ENCODE results near the gene IFNG. TPM values are rescaled to one million over a fixed set of nuclear protein-coding genes. Genes with fewer than 3 reads are reported as not detected.

The IFNG gene
- total and polyA plus RNA-seq, 9 of the 15 experiments (the other 6 are each of a cell fraction or from before 2014, with no cell fraction given): 0.38 TPM; not detected in 8

DNA sequence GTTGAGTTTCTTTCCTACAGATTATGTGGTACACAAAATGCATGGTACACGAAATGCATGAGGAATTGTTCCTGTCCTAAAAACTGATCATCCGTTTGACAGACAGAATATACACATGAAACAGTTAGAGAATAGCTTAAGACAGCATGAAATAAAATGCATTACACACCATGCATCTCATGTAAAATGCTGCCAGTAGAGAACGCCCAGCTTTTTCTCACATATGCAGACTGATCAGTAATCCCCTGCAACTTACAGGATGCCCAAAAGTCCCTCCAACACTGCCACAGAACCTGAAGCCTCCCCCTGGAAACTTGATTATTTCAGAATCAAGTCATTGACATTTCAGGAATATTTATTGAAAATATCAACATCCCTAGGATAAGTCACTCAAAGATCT lies 24.0 kb downstream of the IFNG start:
- no peaks in the 10 kb centered on the region for H3K9me1 ChIP-seq (ENCODE audit: control insufficient read depth, insufficient read depth, low read length)
- H3K9ac ChIP-seq (ENCODE audit: insufficient read depth in 1 of 2, low read depth in 2 of 2, low read length in 2 of 2): no peak overlapping the region
- TF ChIP-seq HNRNPUL1 (IDR thresholded peaks at IDR 0.05; ENCODE audit: low read length): no peak
- intact Hi-C loops (cut with micrococcal nuclease): no loop called here
- no peak overlapping the region for H3K4me2 ChIP-seq (ENCODE audit: insufficient read depth, low read length)
- no TSS peak for BruUV-seq (replicated peaks)
- in situ Hi-C loops (cut with MboI): no loop called here
- WGBS (ENCODE audit: insufficient coverage, low coverage, missing lambda C conversion rate): 0% methylated on average over 3 of the region's 3 CpGs
- H4K20me1 ChIP-seq (replicated peaks; ENCODE audit: control insufficient read depth, insufficient read depth, low read length): no peaks in the 10 kb centered on the region
- no peaks in the 10 kb centered on the region for H3K79me2 ChIP-seq (ENCODE audit: control insufficient read depth, insufficient read depth, low read length)
- H3K4me3 ChIP-seq: no peak overlapping the region
- H3K27me3 ChIP-seq (ENCODE audit: control insufficient read depth in 2 of 2, insufficient read depth in 2 of 2, low read length in 2 of 2): no peaks in the 10 kb centered on the region
- ChIA-PET CTCF (ENCODE audit: low intra/inter-chr PET ratio) (no interaction called here), POLR2A (no interaction called here)
- no peak overlapping the region for H2AFZ ChIP-seq (ENCODE audit: low read depth, low read length)
- no peak for DNase-seq (ENCODE audit: extremely low read depth in 1 of 4, low spot score in 3 of 4)
- H3K4me1 ChIP-seq (replicated peaks in 1 of 2; ENCODE audit: control insufficient read depth in 2 of 2, insufficient read depth in 2 of 2, low read length in 2 of 2): no peaks in the 10 kb centered on the region
- H3K27ac ChIP-seq (ENCODE audit: extremely low read depth, low read depth, low read length): no peak overlapping the region
- no peak for ATAC-seq
- no peaks in the 10 kb centered on the region for H3K9me3 ChIP-seq (replicated peaks; ENCODE audit: control insufficient read depth, insufficient read depth, low read depth, low read length)
- no peak for FAIRE-seq
- H3K36me3 ChIP-seq (ENCODE audit: control insufficient read depth, insufficient read depth, low read length): no peaks in the 10 kb centered on the region

DNA sequence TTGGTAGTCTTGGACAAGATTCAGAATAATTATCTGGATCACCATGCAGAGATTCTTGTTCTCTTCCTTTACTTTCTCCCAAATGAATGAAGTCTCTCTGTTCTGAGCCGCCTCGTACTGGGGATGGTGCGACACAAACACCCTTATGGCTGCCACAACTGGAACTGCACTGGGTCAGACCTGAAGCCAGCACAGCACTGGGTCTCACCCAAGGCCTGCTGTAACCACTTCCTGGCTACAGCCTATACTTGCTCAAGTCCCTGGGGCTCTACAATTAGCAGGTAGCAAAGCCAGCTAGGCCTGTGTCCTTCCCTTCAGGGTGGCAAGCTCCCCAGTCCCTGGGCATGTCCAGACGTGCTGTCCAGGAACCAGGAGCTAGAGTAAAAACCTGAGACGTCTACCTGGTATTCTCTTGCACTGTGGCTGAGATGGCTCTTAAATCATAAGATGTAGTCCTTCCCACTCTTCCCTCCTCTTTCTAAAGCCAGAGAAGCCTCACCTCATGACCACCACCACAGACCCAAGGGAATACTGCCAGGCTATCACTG lies 27.6 kb downstream of the IFNG start:
- no peak overlapping the region for H3K27ac ChIP-seq (ENCODE audit: extremely low read depth, low read depth, low read length)
- no peak for ATAC-seq
- intact Hi-C loops (cut with micrococcal nuclease): no loop called here
- TF ChIP-seq ELF2 (CRISPR knock-in tag; IDR thresholded peaks at IDR 0.05) (no peak), RAD51 (IDR thresholded peaks at IDR 0.05; ENCODE audit: borderline replicate concordance, low read depth) (no peak), MED1 (CRISPR knock-in tag; IDR thresholded peaks at IDR 0.05; ENCODE audit: borderline replicate concordance) (no peak), DMBX1 (CRISPR knock-in tag; IDR thresholded peaks at IDR 0.05; ENCODE audit: borderline replicate concordance) (no peak), MTA1 (IDR thresholded peaks at IDR 0.05; ENCODE audit: borderline replicate concordance) (no peak), ESRRB (CRISPR knock-in tag; IDR thresholded peaks at IDR 0.05; ENCODE audit: borderline replicate concordance) (no peak)
- TF ChIP-seq, protein P1, sequence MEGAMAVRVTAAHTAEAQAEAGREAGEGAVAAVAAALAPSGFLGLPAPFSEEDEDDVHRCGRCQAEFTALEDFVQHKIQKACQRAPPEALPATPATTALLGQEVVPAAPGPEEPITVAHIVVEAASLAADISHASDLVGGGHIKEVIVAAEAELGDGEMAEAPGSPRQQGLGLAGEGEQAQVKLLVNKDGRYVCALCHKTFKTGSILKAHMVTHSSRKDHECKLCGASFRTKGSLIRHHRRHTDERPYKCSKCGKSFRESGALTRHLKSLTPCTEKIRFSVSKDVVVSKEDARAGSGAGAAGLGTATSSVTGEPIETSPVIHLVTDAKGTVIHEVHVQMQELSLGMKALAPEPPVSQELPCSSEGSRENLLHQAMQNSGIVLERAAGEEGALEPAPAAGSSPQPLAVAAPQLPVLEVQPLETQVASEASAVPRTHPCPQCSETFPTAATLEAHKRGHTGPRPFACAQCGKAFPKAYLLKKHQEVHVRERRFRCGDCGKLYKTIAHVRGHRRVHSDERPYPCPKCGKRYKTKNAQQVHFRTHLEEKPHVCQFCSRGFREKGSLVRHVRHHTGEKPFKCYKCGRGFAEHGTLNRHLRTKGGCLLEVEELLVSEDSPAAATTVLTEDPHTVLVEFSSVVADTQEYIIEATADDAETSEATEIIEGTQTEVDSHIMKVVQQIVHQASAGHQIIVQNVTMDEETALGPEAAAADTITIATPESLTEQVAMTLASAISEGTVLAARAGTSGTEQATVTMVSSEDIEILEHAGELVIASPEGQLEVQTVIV (CRISPR knock-in tag; IDR thresholded peaks at IDR 0.05; ENCODE audit: borderline replicate concordance): no peak
- TF ChIP-seq, protein P2, sequence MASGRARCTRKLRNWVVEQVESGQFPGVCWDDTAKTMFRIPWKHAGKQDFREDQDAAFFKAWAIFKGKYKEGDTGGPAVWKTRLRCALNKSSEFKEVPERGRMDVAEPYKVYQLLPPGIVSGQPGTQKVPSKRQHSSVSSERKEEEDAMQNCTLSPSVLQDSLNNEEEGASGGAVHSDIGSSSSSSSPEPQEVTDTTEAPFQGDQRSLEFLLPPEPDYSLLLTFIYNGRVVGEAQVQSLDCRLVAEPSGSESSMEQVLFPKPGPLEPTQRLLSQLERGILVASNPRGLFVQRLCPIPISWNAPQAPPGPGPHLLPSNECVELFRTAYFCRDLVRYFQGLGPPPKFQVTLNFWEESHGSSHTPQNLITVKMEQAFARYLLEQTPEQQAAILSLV (tag; IDR thresholded peaks at IDR 0.05): no peak
- TF ChIP-seq, protein P3, sequence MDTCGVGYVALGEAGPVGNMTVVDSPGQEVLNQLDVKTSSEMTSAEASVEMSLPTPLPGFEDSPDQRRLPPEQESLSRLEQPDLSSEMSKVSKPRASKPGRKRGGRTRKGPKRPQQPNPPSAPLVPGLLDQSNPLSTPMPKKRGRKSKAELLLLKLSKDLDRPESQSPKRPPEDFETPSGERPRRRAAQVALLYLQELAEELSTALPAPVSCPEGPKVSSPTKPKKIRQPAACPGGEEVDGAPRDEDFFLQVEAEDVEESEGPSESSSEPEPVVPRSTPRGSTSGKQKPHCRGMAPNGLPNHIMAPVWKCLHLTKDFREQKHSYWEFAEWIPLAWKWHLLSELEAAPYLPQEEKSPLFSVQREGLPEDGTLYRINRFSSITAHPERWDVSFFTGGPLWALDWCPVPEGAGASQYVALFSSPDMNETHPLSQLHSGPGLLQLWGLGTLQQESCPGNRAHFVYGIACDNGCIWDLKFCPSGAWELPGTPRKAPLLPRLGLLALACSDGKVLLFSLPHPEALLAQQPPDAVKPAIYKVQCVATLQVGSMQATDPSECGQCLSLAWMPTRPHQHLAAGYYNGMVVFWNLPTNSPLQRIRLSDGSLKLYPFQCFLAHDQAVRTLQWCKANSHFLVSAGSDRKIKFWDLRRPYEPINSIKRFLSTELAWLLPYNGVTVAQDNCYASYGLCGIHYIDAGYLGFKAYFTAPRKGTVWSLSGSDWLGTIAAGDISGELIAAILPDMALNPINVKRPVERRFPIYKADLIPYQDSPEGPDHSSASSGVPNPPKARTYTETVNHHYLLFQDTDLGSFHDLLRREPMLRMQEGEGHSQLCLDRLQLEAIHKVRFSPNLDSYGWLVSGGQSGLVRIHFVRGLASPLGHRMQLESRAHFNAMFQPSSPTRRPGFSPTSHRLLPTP (IDR thresholded peaks at IDR 0.05; ENCODE audit: borderline replicate concordance, extremely low read depth, insufficient read length): no peak

More for the DNA sequence above, 27.6 kb downstream of the IFNG start:
- Histone ChIP-seq H4K20me1 (replicated peaks; ENCODE audit: control insufficient read depth, insufficient read depth, low read length) (no peaks in the 10 kb centered on the region), H3K79me2 (ENCODE audit: control insufficient read depth, insufficient read depth, low read length) (no peaks in the 10 kb centered on the region), H2AFZ (ENCODE audit: low read depth, low read length) (no peak overlapping the region), H3K4me1 (replicated peaks in 1 of 2; ENCODE audit: control insufficient read depth in 2 of 2, insufficient read depth in 2 of 2, low read length in 2 of 2) (no peaks in the 10 kb centered on the region), H3K4me2 (ENCODE audit: insufficient read depth, low read length) (no peak overlapping the region), H3K9ac (ENCODE audit: insufficient read depth in 1 of 2, low read depth in 2 of 2, low read length in 2 of 2) (no peak overlapping the region), H3K4me3 (no peak overlapping the region), H3K27me3 (ENCODE audit: control insufficient read depth in 2 of 2, insufficient read depth in 2 of 2, low read length in 2 of 2) (no peaks in the 10 kb centered on the region), H3K9me1 (ENCODE audit: control insufficient read depth, insufficient read depth, low read length) (no peaks in the 10 kb centered on the region), H3K9me3 (replicated peaks; ENCODE audit: control insufficient read depth, insufficient read depth, low read depth, low read length) (no peaks in the 10 kb centered on the region), H3K36me3 (ENCODE audit: control insufficient read depth, insufficient read depth, low read length) (no peaks in the 10 kb centered on the region)
- DNase-seq (ENCODE audit: extremely low read depth in 1 of 4, low spot score in 3 of 4): no peak
- ChIA-PET POLR2A (no interaction called here), CTCF (ENCODE audit: low intra/inter-chr PET ratio) (no interaction called here)
- BruUV-seq (replicated peaks): no TSS peak
- WGBS (ENCODE audit: insufficient coverage, low coverage, missing lambda C conversion rate): 0% methylated on average over 5 of the region's 5 CpGs
- FAIRE-seq: no peak
- in situ Hi-C loops (cut with MboI): no loop called here

All from K562 (cell line).